ENCODE data around the gene CFAP161. TPM values are rescaled to one million over a fixed set of nuclear protein-coding genes. Genes with fewer than 3 reads are reported as not detected.

CFAP161 gene
- total and polyA plus RNA-seq, 9 of the 15 experiments (the other 6 are each of a cell fraction or from before 2014, with no cell fraction given): 25.8 to 83.3 (median 75.6) TPM

GRCh38 chr15:81098861-81099651 is 35.0 kb upstream of the CFAP161 start (continued):
- peak; percentile 86 for TF ChIP-seq CCNT2 (IDR thresholded peaks at IDR 0.05; ENCODE audit: borderline replicate concordance, extremely low read depth, insufficient read length, low read depth, low read length)
- TF ChIP-seq NR3C1 (CRISPR knock-in tag; IDR thresholded peaks at IDR 0.05): no peak
- TF ChIP-seq BRD9 (IDR thresholded peaks at IDR 0.05; ENCODE audit: low read depth, partially characterized antibody): no peak
- TF ChIP-seq, protein P1, sequence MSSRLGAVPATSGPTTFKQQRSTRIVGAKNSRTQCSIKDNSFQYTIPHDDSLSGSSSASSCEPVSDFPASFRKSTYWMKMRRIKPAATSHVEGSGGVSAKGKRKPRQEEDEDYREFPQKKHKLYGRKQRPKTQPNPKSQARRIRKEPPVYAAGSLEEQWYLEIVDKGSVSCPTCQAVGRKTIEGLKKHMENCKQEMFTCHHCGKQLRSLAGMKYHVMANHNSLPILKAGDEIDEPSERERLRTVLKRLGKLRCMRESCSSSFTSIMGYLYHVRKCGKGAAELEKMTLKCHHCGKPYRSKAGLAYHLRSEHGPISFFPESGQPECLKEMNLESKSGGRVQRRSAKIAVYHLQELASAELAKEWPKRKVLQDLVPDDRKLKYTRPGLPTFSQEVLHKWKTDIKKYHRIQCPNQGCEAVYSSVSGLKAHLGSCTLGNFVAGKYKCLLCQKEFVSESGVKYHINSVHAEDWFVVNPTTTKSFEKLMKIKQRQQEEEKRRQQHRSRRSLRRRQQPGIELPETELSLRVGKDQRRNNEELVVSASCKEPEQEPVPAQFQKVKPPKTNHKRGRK (tag; IDR thresholded peaks at IDR 0.05): no peak
- TF ChIP-seq KAT8 (IDR thresholded peaks at IDR 0.05; ENCODE audit: low read depth): no peak
- no peak for TF ChIP-seq ETS2 (tag; IDR thresholded peaks at IDR 0.05; ENCODE audit: borderline replicate concordance, poor library complexity, severe bottlenecking)
- TF ChIP-seq ZBTB1 (CRISPR knock-in tag; IDR thresholded peaks at IDR 0.05; ENCODE audit: borderline replicate concordance, low read depth): no peak
- TF ChIP-seq ZNF146 (CRISPR knock-in tag; IDR thresholded peaks at IDR 0.05; ENCODE audit: unreplicated experiment): no peak
- TF ChIP-seq ZNF384 (IDR thresholded peaks at IDR 0.05; ENCODE audit: low read depth, low read length): peak; percentile 96
- no peak for TF ChIP-seq ZNF212 (CRISPR knock-in tag; IDR thresholded peaks at IDR 0.05)
- no peak for TF ChIP-seq ZNF444 (CRISPR knock-in tag; IDR thresholded peaks at IDR 0.05)
- no peak for TF ChIP-seq PHF20 (IDR thresholded peaks at IDR 0.05; ENCODE audit: partially characterized antibody)
- TF ChIP-seq CSDE1 (IDR thresholded peaks at IDR 0.05): no peak
- no peak for TF ChIP-seq TAF1 (IDR thresholded peaks at IDR 0.05; ENCODE audit: control insufficient read depth, extremely low read depth, insufficient read depth, low read length, severe bottlenecking)
- peak; percentile 74 for TF ChIP-seq SMARCC2 (IDR thresholded peaks at IDR 0.05; ENCODE audit: low read depth)
- peak; percentile 27; the same call in 1 of the 2 replicates for TF ChIP-seq CLOCK (CRISPR knock-in tag; IDR thresholded peaks at IDR 0.05; ENCODE audit: borderline replicate concordance)
- TF ChIP-seq TAF9B (IDR thresholded peaks at IDR 0.05; ENCODE audit: partially characterized antibody): no peak
- no peak for TF ChIP-seq BCLAF1 (IDR thresholded peaks at IDR 0.05; ENCODE audit: borderline replicate concordance in 1 of 2, control insufficient read depth in 1 of 2, low read depth in 2 of 2, low read length in 1 of 2)
